HepG2 (cell line): ENCODE measurements around the gene DAAM1. TPM values are rescaled to one million over a fixed set of nuclear protein-coding genes. Genes with fewer than 3 reads are reported as not detected.

ENCODE experiments used
- ARNT ChIP-seq: fragments of 450-650 bp; IDR thresholded peaks from 2 replicates; pipeline ENCODE4 v1.6.1; 2017
- KDM2A ChIP-seq: sonication (generic); formaldehyde crosslinking; IDR thresholded peaks from 2 replicates; pipeline ENCODE4 v1.4.0; 2020; ENCODE audit warnings: low read depth, missing genetic modification reagents, borderline replicate concordance
- MAZ ChIP-seq, 2 experiments: sonication (generic) in 1 of 2; formaldehyde crosslinking in 1 of 2; IDR thresholded peaks; 2 replicates each; pipeline versions ENCODE4 v1.5.0 to v1.6.1; 2012 to 2020; ENCODE audit warnings: low read depth in 2 of 2, mild to moderate bottlenecking in 2 of 2, borderline replicate concordance in 1 of 2, improper control_type of control experiment in 1 of 2, low read length in 1 of 2, missing genetic modification reagents in 1 of 2, moderate library complexity in 1 of 2
- NONO ChIP-seq, 2 experiments: fragments of 450-650 bp in 1 of 2; sonication (generic) in 1 of 2; formaldehyde crosslinking in 1 of 2; IDR thresholded peaks in 1 of 2; conservative IDR thresholded peaks in 1 of 2; 2 replicates each; pipeline versions ENCODE4 v1.6.1 to v1.8.0; 2017 to 2022; ENCODE audit warnings: mild to moderate bottlenecking in 1 of 2, missing genetic modification reagents in 1 of 2, moderate library complexity in 1 of 2
- NR2F1 ChIP-seq, 2 experiments: fragments of 450-650 bp in 1 of 2; formaldehyde crosslinking in 1 of 2; IDR thresholded peaks; 2 replicates each; pipeline versions ENCODE4 v1.5.0 to v1.6.1; 2016 to 2020; ENCODE audit warnings: mild to moderate bottlenecking in 1 of 2, missing compliant biosample characterization in 1 of 2, missing genetic modification reagents in 1 of 2, moderate library complexity in 1 of 2
- PHF5A ChIP-seq: IDR thresholded peaks from one replicate; pipeline ENCODE4 v1.6.1; 2018; ENCODE audit warnings: low read depth, missing genetic modification reagents; ENCODE audit not compliant: unreplicated experiment
- POLR2A ChIP-seq, 2 experiments: IDR thresholded peaks; 2 replicates each; pipeline ENCODE4 v1.6.1; 2011; ENCODE audit warnings: low read depth in 2 of 2, low read length in 2 of 2, mild to moderate bottlenecking in 1 of 2, moderate library complexity in 1 of 2; ENCODE audit not compliant: insufficient read depth in 1 of 2
- WIZ ChIP-seq: sonication (generic); formaldehyde crosslinking; IDR thresholded peaks from 2 replicates; pipeline ENCODE4 v1.5.1; 2020; ENCODE audit warnings: mild to moderate bottlenecking, missing genetic modification reagents
- ZBTB7B ChIP-seq: sonication (generic); formaldehyde crosslinking; IDR thresholded peaks from 2 replicates; pipeline ENCODE4 v1.4.0; 2020; ENCODE audit warnings: missing genetic modification reagents
- ZNF264 ChIP-seq: sonication (generic); formaldehyde crosslinking; IDR thresholded peaks from 2 replicates; pipeline ENCODE4 v1.4.0; 2020; ENCODE audit warnings: missing genetic modification reagents
- ZNF367 ChIP-seq: sonication (generic); formaldehyde crosslinking; IDR thresholded peaks from 2 replicates; pipeline ENCODE4 v1.4.0; 2020; ENCODE audit warnings: missing genetic modification reagents, borderline replicate concordance
- ZNF83 ChIP-seq: sonication (generic); formaldehyde crosslinking; IDR thresholded peaks from 2 replicates; pipeline ENCODE4 v1.4.0; 2020; ENCODE audit warnings: missing genetic modification reagents, mild to moderate bottlenecking, borderline replicate concordance
- polyA plus RNA-seq, 8 experiments: library from polyadenylated mRNA; depleted of rRNA in 3 of 8; stranded (reverse) in 7 of 8; unstranded in 1 of 8; fragments of >200 nt; fragmentation: Illumina TruSeq in 4 of 8; extraction: Trizol in 4 of 8; gene quantifications; 2 replicates each; pipeline versions ENCODE4 v1.2.1 to v1.2.3, GENCODE V29; 2011 to 2016; ENCODE audit warnings: low read depth in 4 of 8, missing spikeins in 1 of 8, mixed read lengths in 1 of 8; ENCODE audit not compliant: insufficient read depth in 1 of 8
- total RNA-seq, 5 experiments: library from RNA; depleted of rRNA; stranded (reverse); fragments of >200 nt; fragmentation: Illumina TruSeq; extraction: Trizol; gene quantifications; 2 replicates each; pipeline ENCODE4 v1.2.3, GENCODE V29; 2016; ENCODE audit warnings: low read depth in 1 of 5
- TF ChIP-seq, protein P1 (sequence below): IDR thresholded peaks from 2 replicates; pipeline ENCODE4 v1.4.0; 2020; ENCODE audit warnings: mild to moderate bottlenecking, missing genetic modification reagents
- TF ChIP-seq, protein P2 (sequence below): sonication (generic); formaldehyde crosslinking; IDR thresholded peaks from 2 replicates; pipeline ENCODE4 v1.4.0; 2020; ENCODE audit warnings: missing genetic modification reagents, mild to moderate bottlenecking, borderline replicate concordance
- TF ChIP-seq, protein P3 (sequence below): sonication (generic); formaldehyde crosslinking; IDR thresholded peaks from 2 replicates; pipeline ENCODE4 v1.4.0; 2020; ENCODE audit warnings: missing genetic modification reagents, borderline replicate concordance
- TF ChIP-seq, protein P4 (sequence below): sonication (generic); formaldehyde crosslinking; IDR thresholded peaks from 2 replicates; pipeline ENCODE4 v1.5.0; 2020; ENCODE audit warnings: mild to moderate bottlenecking, missing genetic modification reagents

Gene DAAM1
- total and polyA plus RNA-seq, 2 of the 13 experiments (the other 11 are each of a cell fraction or from before 2014, with no cell fraction given) = 10.9 to 24.5 TPM

DNA sequence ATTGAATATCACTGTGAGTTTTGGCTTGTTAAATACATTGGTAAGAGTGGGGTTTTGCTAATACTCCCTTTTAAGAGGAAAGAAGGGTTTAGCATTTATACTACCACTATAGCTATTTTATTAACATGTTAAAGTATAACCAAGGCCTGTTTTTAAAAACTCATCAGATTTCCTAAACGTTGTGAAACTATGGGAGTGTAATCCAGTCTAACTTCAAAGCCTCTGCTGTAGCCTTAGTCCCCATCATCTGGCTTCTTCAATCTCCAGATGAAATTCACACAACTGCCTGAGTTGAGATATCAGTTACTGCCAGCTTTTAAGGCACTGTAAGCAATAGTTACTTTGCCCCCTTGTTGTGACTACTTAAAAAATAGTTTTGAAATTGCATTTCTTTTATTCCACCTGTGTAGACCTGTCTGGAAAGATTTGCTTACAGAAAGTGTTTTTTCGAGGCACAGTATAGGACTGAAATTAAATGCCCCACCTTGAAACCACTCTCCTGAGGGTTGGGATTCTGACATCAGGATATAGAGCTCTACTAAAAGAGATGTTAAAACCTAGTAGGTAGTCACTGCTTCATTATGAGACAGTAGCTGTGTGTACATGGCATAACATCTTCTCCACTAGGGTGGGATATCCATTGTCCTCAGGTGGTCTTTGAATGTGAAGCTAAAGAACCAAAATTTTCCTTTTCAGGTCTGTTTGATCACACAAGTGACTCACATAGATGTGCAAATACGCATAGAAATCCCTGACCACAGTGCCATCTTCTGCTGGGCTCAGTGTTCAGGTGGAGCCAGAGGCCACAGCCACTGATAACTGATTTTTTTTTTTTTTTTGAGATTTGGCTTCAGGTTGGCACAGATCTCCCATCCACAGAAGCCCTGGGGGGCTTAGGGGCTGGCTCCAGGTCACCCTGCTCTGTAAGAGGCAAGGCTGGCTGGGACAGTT, 125.5 kb downstream of the DAAM1 start (continued):
- TF ChIP-seq, protein P1, sequence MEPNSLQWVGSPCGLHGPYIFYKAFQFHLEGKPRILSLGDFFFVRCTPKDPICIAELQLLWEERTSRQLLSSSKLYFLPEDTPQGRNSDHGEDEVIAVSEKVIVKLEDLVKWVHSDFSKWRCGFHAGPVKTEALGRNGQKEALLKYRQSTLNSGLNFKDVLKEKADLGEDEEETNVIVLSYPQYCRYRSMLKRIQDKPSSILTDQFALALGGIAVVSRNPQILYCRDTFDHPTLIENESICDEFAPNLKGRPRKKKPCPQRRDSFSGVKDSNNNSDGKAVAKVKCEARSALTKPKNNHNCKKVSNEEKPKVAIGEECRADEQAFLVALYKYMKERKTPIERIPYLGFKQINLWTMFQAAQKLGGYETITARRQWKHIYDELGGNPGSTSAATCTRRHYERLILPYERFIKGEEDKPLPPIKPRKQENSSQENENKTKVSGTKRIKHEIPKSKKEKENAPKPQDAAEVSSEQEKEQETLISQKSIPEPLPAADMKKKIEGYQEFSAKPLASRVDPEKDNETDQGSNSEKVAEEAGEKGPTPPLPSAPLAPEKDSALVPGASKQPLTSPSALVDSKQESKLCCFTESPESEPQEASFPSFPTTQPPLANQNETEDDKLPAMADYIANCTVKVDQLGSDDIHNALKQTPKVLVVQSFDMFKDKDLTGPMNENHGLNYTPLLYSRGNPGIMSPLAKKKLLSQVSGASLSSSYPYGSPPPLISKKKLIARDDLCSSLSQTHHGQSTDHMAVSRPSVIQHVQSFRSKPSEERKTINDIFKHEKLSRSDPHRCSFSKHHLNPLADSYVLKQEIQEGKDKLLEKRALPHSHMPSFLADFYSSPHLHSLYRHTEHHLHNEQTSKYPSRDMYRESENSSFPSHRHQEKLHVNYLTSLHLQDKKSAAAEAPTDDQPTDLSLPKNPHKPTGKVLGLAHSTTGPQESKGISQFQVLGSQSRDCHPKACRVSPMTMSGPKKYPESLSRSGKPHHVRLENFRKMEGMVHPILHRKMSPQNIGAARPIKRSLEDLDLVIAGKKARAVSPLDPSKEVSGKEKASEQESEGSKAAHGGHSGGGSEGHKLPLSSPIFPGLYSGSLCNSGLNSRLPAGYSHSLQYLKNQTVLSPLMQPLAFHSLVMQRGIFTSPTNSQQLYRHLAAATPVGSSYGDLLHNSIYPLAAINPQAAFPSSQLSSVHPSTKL (CRISPR knock-in tag) = peak; percentile 31; the same call in 1 of the 2 replicates
- TF ChIP-seq, protein P2, sequence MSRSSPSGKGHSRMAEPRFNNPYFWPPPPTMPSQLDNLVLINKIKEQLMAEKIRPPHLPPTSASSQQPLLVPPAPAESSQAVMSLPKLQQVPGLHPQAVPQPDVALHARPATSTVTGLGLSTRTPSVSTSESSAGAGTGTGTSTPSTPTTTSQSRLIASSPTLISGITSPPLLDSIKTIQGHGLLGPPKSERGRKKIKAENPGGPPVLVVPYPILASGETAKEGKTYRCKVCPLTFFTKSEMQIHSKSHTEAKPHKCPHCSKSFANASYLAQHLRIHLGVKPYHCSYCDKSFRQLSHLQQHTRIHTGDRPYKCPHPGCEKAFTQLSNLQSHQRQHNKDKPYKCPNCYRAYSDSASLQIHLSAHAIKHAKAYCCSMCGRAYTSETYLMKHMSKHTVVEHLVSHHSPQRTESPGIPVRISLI (CRISPR knock-in tag) = peak; percentile 63; the same call in 1 of the 2 replicates
- no peak for TF ChIP-seq POLR2A (IDR thresholded peaks at IDR 0.05; ENCODE audit: insufficient read depth in 1 of 2, low read depth in 2 of 2, low read length in 2 of 2)
- no peak for TF ChIP-seq WIZ
- no peak for TF ChIP-seq NONO (IDR thresholded peaks at IDR 0.05)
- TF ChIP-seq NONO (CRISPR knock-in tag; conservative IDR thresholded peaks at IDR 0.05) = no peak
- peak; percentile 89 for TF ChIP-seq ZBTB7B (CRISPR knock-in tag)
- TF ChIP-seq NR2F1 (CRISPR knock-in tag; IDR thresholded peaks at IDR 0.05) = no peak
- TF ChIP-seq, protein P3, sequence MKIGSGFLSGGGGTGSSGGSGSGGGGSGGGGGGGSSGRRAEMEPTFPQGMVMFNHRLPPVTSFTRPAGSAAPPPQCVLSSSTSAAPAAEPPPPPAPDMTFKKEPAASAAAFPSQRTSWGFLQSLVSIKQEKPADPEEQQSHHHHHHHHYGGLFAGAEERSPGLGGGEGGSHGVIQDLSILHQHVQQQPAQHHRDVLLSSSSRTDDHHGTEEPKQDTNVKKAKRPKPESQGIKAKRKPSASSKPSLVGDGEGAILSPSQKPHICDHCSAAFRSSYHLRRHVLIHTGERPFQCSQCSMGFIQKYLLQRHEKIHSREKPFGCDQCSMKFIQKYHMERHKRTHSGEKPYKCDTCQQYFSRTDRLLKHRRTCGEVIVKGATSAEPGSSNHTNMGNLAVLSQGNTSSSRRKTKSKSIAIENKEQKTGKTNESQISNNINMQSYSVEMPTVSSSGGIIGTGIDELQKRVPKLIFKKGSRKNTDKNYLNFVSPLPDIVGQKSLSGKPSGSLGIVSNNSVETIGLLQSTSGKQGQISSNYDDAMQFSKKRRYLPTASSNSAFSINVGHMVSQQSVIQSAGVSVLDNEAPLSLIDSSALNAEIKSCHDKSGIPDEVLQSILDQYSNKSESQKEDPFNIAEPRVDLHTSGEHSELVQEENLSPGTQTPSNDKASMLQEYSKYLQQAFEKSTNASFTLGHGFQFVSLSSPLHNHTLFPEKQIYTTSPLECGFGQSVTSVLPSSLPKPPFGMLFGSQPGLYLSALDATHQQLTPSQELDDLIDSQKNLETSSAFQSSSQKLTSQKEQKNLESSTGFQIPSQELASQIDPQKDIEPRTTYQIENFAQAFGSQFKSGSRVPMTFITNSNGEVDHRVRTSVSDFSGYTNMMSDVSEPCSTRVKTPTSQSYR = no peak
- no peak for TF ChIP-seq PHF5A (CRISPR knock-in tag)
- TF ChIP-seq KDM2A (CRISPR knock-in tag) = no peak
- no peak for TF ChIP-seq ZNF367
- no peak for TF ChIP-seq MAZ (IDR thresholded peaks at IDR 0.05; ENCODE audit: borderline replicate concordance, low read depth, low read length)
- TF ChIP-seq MAZ (CRISPR knock-in tag; IDR thresholded peaks at IDR 0.05; ENCODE audit: low read depth) = no peak
- TF ChIP-seq, protein P4, sequence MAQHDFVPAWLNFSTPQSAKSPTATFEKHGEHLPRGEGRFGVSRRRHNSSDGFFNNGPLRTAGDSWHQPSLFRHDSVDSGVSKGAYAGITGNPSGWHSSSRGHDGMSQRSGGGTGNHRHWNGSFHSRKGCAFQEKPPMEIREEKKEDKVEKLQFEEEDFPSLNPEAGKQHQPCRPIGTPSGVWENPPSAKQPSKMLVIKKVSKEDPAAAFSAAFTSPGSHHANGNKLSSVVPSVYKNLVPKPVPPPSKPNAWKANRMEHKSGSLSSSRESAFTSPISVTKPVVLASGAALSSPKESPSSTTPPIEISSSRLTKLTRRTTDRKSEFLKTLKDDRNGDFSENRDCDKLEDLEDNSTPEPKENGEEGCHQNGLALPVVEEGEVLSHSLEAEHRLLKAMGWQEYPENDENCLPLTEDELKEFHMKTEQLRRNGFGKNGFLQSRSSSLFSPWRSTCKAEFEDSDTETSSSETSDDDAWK (CRISPR knock-in tag) = no peak
- TF ChIP-seq ZNF83 (CRISPR knock-in tag) = no peak
- no peak for TF ChIP-seq ARNT
- no peak for TF ChIP-seq ZNF264 (CRISPR knock-in tag)
